Cardiac fibroblast (primary cell): Measurements from ENCODE around the gene KRTAP5-1.

Experiments
- DNase-seq, 2 donors: peaks; one replicate each; pipeline versions ENCODE4 v3.0.0 to v3.0.0-alpha.2; 2010; ENCODE audit warnings: low read depth in 2 of 2
- H3K4me3 ChIP-seq, 2 donors: replicated peaks in 1 of 2; 1 replicate in 1 of 2; 2 replicates in 1 of 2; pipeline ENCODE4 v1.5.1; 2011; ENCODE audit warnings: low read depth in 2 of 2, low read length in 2 of 2, mild to moderate bottlenecking in 2 of 2, moderate library complexity in 1 of 2
- CTCF ChIP-seq: IDR thresholded peaks from one replicate; pipeline ENCODE4 v1.5.1; 2011; ENCODE audit warnings: low read depth, mild to moderate bottlenecking, low read length, inconsistent platforms

Gene KRTAP5-1

GRCh38 chr11:1559111-1559951 lies 25.8 kb downstream of the KRTAP5-1 start:
- H3K4me3 ChIP-seq: no peak overlapping the region
- TF ChIP-seq CTCF: no peak
- DNase-seq: peak; percentile 38 to 90

GRCh38 chr11:1558775-1559110 lies 26.3 kb downstream of the KRTAP5-1 start:
- no peak for DNase-seq
- TF ChIP-seq CTCF: no peak
- no peak overlapping the region for H3K4me3 ChIP-seq

GRCh38 chr11:1557904-1558774 lies 26.9 kb downstream of the KRTAP5-1 start:
- H3K4me3 ChIP-seq: no peak overlapping the region
- TF ChIP-seq CTCF: no peak
- DNase-seq: peak; percentile 57 to 85

GRCh38 chr11:1557051-1557884 lies 27.8 kb downstream of the KRTAP5-1 start:
- no peak overlapping the region for H3K4me3 ChIP-seq
- TF ChIP-seq CTCF: no peak
- DNase-seq: no peak

- no peak overlapping the region for H3K4me3 ChIP-seq
- no peak for TF ChIP-seq CTCF
- no peak for DNase-seq
These were observed 28.7 kb downstream of the KRTAP5-1 start for GRCh38 chr11:1556278-1556902.

GRCh38 chr11:1555713-1556153 lies 29.4 kb downstream of the KRTAP5-1 start:
- no peak overlapping the region for H3K4me3 ChIP-seq
- TF ChIP-seq CTCF: no peak
- DNase-seq: no peak
